Bronchial epithelial cell (primary cell): ENCODE data around the gene FAM83F. TPM values are rescaled to one million over a fixed set of nuclear protein-coding genes. Genes with fewer than 3 reads are reported as not detected.

ENCODE experiments used
- DNase-seq: peaks from one replicate; pipeline ENCODE4 v3.0.0-alpha.2; 2010; ENCODE audit warnings: low read depth
- FAIRE-seq: peaks from 2 replicates; lab custom pipeline; 2011; peaks lifted over from hg19 to GRCh38; lab: Jason Lieb, UNC
- H3K27me3 ChIP-seq: 2 replicates; pipeline ENCODE4 v1.5.1; 2011; ENCODE audit warnings: low read length; ENCODE audit not compliant: control insufficient read depth, insufficient read depth
- H3K36me3 ChIP-seq: 2 replicates; pipeline ENCODE4 v1.5.1; 2011; ENCODE audit warnings: low read length; ENCODE audit not compliant: control insufficient read depth, insufficient read depth
- H3K4me3 ChIP-seq: 2 replicates; pipeline ENCODE4 v1.5.1; 2011; ENCODE audit warnings: mild to moderate bottlenecking, low read depth, low read length, control low read depth
- total RNA-seq: library from RNA; depleted of rRNA; stranded (reverse); fragments of >200 nt; gene quantifications from 2 replicates; pipeline ENCODE4 v1.2.1, GENCODE V29; 2014
- TF ChIP-seq, protein P1 (sequence below): IDR thresholded peaks from 2 replicates; pipeline ENCODE4 v1.5.1; 2011; ENCODE audit warnings: mild to moderate bottlenecking, moderate library complexity, low read length, control low read depth, inconsistent platforms; ENCODE audit not compliant: insufficient read depth, severe bottlenecking

Gene FAM83F
- total RNA-seq, 1 donor from 2014 or later = 22.1 TPM

DNA sequence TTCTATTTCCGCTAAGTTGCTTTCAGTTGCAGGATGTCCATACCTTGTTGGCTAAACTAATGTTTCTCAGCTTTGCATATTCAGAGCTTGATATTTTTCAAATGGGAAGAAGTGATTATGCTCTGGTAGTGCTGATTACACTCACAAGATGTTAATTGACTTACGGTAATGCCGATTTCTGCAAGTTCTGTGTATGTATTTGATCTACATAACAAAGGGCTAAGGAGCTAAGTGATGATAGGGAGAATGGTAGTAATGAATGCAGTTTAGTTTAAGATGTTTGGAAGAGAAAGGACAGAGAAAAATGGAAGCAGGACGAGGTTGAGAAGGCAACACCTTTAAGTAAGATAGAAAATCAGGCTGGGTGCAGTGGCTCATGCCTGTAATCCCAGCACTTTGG is 61.4 kb downstream of the FAM83F start:
- peaks cover 2% of the 10 kb centered on the region for H3K27me3 ChIP-seq
- FAIRE-seq = no peak
- DNase-seq = no peak
- no peak overlapping the region for H3K4me3 ChIP-seq
- TF ChIP-seq, protein P1, sequence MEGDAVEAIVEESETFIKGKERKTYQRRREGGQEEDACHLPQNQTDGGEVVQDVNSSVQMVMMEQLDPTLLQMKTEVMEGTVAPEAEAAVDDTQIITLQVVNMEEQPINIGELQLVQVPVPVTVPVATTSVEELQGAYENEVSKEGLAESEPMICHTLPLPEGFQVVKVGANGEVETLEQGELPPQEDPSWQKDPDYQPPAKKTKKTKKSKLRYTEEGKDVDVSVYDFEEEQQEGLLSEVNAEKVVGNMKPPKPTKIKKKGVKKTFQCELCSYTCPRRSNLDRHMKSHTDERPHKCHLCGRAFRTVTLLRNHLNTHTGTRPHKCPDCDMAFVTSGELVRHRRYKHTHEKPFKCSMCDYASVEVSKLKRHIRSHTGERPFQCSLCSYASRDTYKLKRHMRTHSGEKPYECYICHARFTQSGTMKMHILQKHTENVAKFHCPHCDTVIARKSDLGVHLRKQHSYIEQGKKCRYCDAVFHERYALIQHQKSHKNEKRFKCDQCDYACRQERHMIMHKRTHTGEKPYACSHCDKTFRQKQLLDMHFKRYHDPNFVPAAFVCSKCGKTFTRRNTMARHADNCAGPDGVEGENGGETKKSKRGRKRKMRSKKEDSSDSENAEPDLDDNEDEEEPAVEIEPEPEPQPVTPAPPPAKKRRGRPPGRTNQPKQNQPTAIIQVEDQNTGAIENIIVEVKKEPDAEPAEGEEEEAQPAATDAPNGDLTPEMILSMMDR = no peak
- H3K36me3 ChIP-seq = no peaks in the 10 kb centered on the region

DNA sequence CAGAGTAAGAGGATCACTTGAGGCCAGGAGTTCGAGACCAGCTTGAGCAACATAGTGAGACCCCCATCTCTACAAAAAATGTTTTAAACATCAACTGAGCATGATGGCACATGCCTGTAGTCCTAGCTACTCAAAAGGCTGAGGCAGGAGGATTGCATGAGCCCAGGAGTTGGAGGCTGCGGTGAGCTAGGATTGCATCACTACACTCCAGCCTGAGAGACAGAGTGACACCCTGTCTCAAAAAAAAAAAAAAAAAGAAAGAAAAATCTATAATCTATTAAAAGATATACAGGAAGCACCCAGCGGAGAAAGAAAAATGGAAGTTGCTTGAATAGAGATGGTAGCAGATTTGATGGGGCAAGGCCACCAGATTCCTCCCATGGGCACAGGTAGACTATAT is 61.8 kb downstream of the FAM83F start:
- FAIRE-seq (no peak), DNase-seq (no peak)
- H3K36me3 ChIP-seq = no peaks in the 10 kb centered on the region
- peaks cover 2% of the 10 kb centered on the region for H3K27me3 ChIP-seq
- H3K4me3 ChIP-seq = no peak overlapping the region
- TF ChIP-seq, protein P1 = no peak

DNA sequence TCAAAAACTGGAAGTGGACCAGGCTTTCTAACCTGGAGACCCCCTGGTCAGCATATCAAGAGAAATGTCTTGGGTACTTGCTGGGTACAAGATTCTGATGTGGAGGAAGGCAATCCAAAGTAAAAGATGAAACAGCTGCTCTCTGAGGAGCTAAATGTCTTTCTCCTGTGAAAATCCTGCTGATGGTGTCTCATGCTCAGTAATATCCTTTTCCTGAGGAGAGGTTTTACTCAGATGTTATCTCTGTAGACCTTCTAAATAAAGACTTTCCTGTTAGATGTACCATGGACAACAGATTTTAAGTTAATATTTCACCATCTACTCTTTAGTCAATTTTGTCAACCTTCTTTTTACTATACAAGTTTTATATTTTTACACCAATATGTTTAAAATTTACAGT is 62.9 kb downstream of the FAM83F start:
- DNase-seq (no peak), FAIRE-seq (no peak)
- no peak overlapping the region for H3K4me3 ChIP-seq
- peaks cover 2% of the 10 kb centered on the region for H3K27me3 ChIP-seq
- no peaks in the 10 kb centered on the region for H3K36me3 ChIP-seq
- TF ChIP-seq, protein P1 = no peak

DNA sequence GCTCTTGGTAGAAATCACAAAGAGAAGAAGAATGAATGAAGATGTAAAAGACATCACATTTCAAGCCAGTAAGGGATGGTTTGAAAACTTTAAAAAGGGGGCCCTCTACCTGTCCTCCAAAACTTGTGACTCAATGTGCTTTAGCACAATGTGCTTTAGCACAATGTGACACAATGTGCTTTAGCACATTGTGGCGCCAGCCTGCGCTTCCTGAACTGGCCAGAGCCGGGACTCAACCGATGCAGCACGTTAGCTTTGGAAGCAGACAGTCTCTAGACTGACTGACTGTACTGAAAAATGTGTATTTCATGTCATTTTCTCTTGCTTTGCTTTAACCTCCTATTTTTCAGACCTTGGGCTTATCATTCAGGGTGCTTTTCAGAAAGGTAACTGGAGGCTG is 63.5 kb downstream of the FAM83F start:
- DNase-seq (no peak), FAIRE-seq (no peak)
- TF ChIP-seq, protein P1 = no peak
- peaks cover 2% of the 10 kb centered on the region for H3K27me3 ChIP-seq
- H3K36me3 ChIP-seq = no peaks in the 10 kb centered on the region
- no peak overlapping the region for H3K4me3 ChIP-seq

DNA sequence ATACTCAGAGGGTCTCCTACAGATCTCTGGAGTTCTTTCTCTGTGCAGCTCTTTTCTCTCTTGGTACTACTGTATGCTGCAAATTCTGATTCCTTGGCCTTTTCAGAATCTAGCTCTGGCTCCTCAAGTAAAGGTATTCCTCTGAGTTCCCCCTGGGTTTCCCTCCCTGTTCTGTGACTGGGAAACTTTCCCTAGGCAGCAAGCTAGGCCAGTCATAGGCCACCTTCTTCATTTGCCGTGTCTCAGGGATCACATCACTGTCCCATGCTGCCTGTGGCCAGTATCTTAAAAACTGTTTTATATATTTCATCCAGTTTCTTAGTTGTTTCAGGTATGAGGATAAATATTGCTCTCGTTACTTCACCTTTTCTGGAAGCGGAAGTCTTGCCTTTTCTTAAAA is 71.2 kb downstream of the FAM83F start:
- no peak overlapping the region for H3K4me3 ChIP-seq
- DNase-seq = no peak
- TF ChIP-seq, protein P1 = no peak
- H3K27me3 ChIP-seq = no peaks in the 10 kb centered on the region
- no peaks in the 10 kb centered on the region for H3K36me3 ChIP-seq
- no peak for FAIRE-seq

DNA sequence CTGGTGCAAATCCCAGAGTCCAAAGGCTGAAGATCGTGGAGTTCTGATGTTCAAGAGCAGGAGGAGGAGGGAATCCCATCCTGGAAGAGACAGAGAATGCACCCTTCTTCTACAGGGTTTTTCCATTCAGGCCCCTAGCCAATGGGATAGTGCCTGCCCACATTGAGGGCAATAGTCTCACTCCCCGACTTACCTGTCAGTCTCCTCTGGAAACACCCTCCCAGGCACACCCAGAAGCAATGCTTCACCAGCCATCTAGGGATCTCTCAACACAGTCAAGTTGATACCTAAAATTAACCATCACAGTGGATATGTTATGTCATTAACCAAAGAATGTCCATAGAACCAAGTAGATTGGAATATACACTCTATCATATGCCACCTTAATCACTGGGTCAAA is 72.9 kb downstream of the FAM83F start:
- peak; percentile 18 for FAIRE-seq
- Histone ChIP-seq H3K27me3 (no peaks in the 10 kb centered on the region), H3K4me3 (no peak overlapping the region), H3K36me3 (no peaks in the 10 kb centered on the region)
- no peak for DNase-seq
- TF ChIP-seq, protein P1 = no peak
